ENCODE results near the gene RPL7A. TPM values are rescaled to one million over a fixed set of nuclear protein-coding genes. Genes with fewer than 3 reads are reported as not detected.

Gene RPL7A
- total RNA-seq, 1 experiment from 2014 or later = 2,747 TPM

DNA sequence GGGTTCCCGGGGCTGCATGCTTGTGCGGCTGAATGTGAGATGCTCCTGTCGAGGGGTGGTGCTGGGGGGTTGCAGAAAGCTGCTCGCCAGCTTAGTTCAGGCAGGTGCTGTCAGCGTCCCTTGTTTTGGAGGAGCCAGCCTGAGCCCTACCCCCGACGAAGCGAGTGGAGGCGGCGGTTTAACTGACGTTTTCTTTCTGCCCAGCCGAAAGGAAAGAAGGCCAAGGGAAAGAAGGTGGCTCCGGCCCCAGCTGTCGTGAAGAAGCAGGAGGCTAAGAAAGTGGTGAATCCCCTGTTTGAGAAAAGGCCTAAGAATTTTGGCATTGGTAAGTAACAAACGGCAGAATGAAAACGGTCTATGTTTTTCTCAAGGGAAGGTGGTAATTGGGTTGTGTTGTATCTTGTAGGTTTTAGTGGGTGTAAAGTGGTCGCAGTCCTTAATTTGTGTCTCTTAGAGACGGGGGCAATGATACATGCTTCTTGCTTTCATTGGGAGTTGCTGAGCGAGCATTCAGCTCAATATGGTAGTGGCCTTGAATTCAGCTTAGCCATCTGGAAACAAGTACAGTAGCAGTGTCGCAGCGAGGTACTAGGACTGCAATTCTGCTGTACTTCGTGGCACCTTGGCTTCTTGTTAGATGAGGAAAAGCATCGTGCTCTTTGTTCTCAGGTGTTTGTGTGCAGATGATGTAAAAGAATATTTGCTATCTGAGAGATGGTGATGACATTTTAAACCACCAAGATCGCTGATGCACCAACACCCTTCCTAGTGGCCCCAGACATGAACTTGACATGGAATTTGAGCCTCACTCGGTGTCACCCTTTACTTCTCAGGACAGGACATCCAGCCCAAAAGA lies 928 bp downstream of the RPL7A start (continued):
- TF ChIP-seq, protein P1, sequence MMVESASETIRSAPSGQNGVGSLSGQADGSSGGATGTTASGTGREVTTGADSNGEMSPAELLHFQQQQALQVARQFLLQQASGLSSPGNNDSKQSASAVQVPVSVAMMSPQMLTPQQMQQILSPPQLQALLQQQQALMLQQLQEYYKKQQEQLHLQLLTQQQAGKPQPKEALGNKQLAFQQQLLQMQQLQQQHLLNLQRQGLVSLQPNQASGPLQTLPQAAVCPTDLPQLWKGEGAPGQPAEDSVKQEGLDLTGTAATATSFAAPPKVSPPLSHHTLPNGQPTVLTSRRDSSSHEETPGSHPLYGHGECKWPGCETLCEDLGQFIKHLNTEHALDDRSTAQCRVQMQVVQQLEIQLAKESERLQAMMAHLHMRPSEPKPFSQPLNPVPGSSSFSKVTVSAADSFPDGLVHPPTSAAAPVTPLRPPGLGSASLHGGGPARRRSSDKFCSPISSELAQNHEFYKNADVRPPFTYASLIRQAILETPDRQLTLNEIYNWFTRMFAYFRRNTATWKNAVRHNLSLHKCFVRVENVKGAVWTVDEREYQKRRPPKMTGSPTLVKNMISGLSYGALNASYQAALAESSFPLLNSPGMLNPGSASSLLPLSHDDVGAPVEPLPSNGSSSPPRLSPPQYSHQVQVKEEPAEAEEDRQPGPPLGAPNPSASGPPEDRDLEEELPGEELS (CRISPR knock-in tag; IDR thresholded peaks at IDR 0.05) = 0 out of 2 replicates have a peak, but pooled peaks have one; percentile 7
- 0 out of 2 replicates have a peak, but pooled peaks have one; percentile 35 for TF ChIP-seq ZNF512 (CRISPR knock-in tag; IDR thresholded peaks at IDR 0.05; ENCODE audit: borderline replicate concordance)

DNA sequence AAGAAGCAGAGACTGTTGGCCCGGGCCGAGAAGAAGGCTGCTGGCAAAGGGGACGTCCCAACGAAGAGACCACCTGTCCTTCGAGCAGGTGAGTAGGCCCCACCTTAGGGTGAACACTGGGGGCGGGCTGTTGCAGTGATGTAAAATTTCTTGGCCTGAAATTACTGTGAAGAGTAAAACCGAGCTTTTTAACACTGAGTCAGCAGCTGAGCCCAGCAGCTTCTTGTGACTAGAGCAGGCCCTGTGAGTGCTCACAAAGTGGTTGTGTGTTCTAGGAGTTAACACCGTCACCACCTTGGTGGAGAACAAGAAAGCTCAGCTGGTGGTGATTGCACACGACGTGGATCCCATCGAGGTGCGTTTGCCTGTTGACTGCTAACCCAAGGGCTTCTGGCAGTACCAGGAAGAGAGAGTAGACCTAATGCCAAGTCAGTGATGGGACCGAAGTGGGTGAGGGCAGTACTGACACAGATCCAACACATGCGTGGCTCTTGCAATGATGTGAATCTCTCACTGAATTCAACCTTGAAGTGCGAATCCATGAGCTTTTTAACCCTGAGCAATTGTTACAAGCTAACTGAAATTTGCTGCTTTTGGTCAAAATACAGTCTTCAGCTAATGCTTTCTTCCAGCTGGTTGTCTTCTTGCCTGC lies 2.1 kb downstream of the RPL7A start:
- H3K9me3 Mint-ChIP-seq = no peaks in the 10 kb centered on the region
- ChIA-PET POLR2A (no interaction called here), CTCF (interaction anchor here (2.3 to 7.9 kb wide), 2 partner anchors 7 to 136 kb away, joined by 7 to 74 read pairs; no protein-coding TSS in a partner anchor)

DNA sequence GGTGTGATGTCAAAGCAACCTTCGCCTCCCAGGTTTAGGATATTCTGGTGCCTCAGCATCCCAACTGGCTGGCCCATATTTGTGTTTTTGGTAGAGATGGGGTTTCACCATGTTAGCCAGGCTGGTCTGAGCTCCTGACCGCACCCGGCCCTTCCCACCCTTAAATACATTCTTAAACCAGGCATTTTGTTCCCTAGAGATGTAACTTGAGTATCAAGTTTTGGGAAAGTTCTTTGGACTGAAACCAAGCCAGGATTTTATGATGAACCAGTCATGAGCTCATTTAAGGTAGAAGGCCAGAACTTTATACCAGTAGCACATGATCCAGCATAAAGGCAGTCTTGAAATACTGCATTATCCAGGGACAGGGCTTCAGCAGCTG lies 3.5 kb downstream of the RPL7A start:
- H3K36me3 Mint-ChIP-seq = peaks cover 46% of the 10 kb centered on the region
- no peak for DNase-seq (ENCODE audit: low spot score)

More for the DNA sequence above, 2.1 kb downstream of the RPL7A start:
- peak overlapping the region; percentile 95 for H3K27ac Mint-ChIP-seq
- peak overlapping the region; percentile 98 for H3K4me3 Mint-ChIP-seq
- no peaks in the 10 kb centered on the region; the same call in 1 of the 2 replicates for H3K27me3 Mint-ChIP-seq (ENCODE audit: low read depth)
- peaks cover 32% of the 10 kb centered on the region for H3K4me1 Mint-ChIP-seq
- DNase-seq (ENCODE audit: low spot score) (no peak), ATAC-seq (no peak)
- peaks cover 59% of the 10 kb centered on the region for H3K36me3 Mint-ChIP-seq
- TF ChIP-seq AR (CRISPR knock-in tag; IDR thresholded peaks at IDR 0.05) (peak; percentile 4; the same call in 1 of the 2 replicates), HMGA2 (CRISPR knock-in tag; IDR thresholded peaks at IDR 0.05) (no peak), NR1H2 (CRISPR knock-in tag; IDR thresholded peaks at IDR 0.05) (no peak), NFATC4 (CRISPR knock-in tag; IDR thresholded peaks at IDR 0.05) (0 out of 2 replicates have a peak, but pooled peaks have one; percentile 37), CREB1 (CRISPR knock-in tag; IDR thresholded peaks at IDR 0.05) (no peak)

More for the DNA sequence above, 3.5 kb downstream of the RPL7A start:
- TF ChIP-seq NR3C1 (CRISPR knock-in tag; conservative IDR thresholded peaks at IDR 0.05; ENCODE audit: low read depth) (no peak), NFYB (CRISPR knock-in tag; conservative IDR thresholded peaks at IDR 0.05; ENCODE audit: low read depth) (no peak), CREM (CRISPR knock-in tag; IDR thresholded peaks at IDR 0.05) (no peak), TEAD1 (CRISPR knock-in tag; IDR thresholded peaks at IDR 0.05) (no peak), E2F1 (CRISPR knock-in tag; IDR thresholded peaks at IDR 0.05) (no peak), HMGA2 (CRISPR knock-in tag; IDR thresholded peaks at IDR 0.05) (no peak), NFATC4 (CRISPR knock-in tag; IDR thresholded peaks at IDR 0.05) (no peak), ZNF121 (CRISPR knock-in tag; IDR thresholded peaks at IDR 0.05) (no peak)
- Mint-ChIP-seq H3K4me3 (no peak overlapping the region), H3K27me3 (ENCODE audit: low read depth) (no peaks in the 10 kb centered on the region; the same call in 1 of the 2 replicates), H3K4me1 (peaks cover 30% of the 10 kb centered on the region), H3K27ac (0 out of 2 replicates have a peak overlapping the region, but pooled peaks have one; percentile 36), H3K9me3 (no peaks in the 10 kb centered on the region)
- CTCF ChIA-PET = interaction anchor here (1.3 to 7.9 kb wide), 4 partner anchors 9 to 135 kb away, joined by 3 to 74 read pairs (median 6); no protein-coding TSS in a partner anchor
- POLR2A ChIA-PET = no interaction called here
- no peak for ATAC-seq

All from WTC11 (cell line).